HG03135 (cell line): ENCODE measurements around the gene HPD.
A peak's percentile ranks its signal among the peaks of the same experiment; 100 is the strongest.
"Not testable (repeated sequence)": the region's sequence is repeated elsewhere in the genome, so short reads cannot be mapped to it uniquely, and the experiment has no call there.

Experiments used
- ATAC-seq: cut with Tn5 transposase; IDR thresholded peaks from one replicate; pipeline ENCODE4 v1.9.1; 2021; ENCODE audit warnings: mild to moderate bottlenecking, moderate library complexity; ENCODE audit not compliant: unreplicated experiment

Gene HPD

GRCh38 chr12:121858662-121859572 is at the start of gene HPD:
Gene HPD, minus strand, starts transcription at chr12:121858859. Its CDS starts 36 bp downstream, at chr12:121858823.
- no peak for ATAC-seq

- ATAC-seq, result no peak
Observed at GRCh38 chr12:121905746-121906145, 47.1 kb upstream of the HPD start.

- no peak for ATAC-seq
Observed at GRCh38 chr12:121903202-121903601, 44.5 kb upstream of the HPD start.

- no peak for ATAC-seq
Observed at GRCh38 chr12:121899590-121899989, 40.9 kb upstream of the HPD start.

- no peak for ATAC-seq
Observed at GRCh38 chr12:121898287-121898686, 39.6 kb upstream of the HPD start.

- ATAC-seq, result no peak
Observed at GRCh38 chr12:121894633-121895032, 36.0 kb upstream of the HPD start.

- ATAC-seq, result no peak
Observed at GRCh38 chr12:121893961-121894460, 35.4 kb upstream of the HPD start.

- ATAC-seq, result no peak
Observed at GRCh38 chr12:121892673-121893561, 34.3 kb upstream of the HPD start.

GRCh38 chr12:121889661-121890060 is 31.0 kb upstream of the HPD start:
- not testable (repeated sequence) for ATAC-seq

GRCh38 chr12:121889274-121889624 is 30.6 kb upstream of the HPD start:
- ATAC-seq, result no peak

GRCh38 chr12:121888478-121889273 is 30.0 kb upstream of the HPD start, which contains the start of gene PSMD9:
Gene PSMD9, plus strand, starts transcription at chr12:121888790. Its CDS starts 67 bp downstream, at chr12:121888857.
- ATAC-seq, result peak; percentile 91

GRCh38 chr12:121888083-121888477 is 29.4 kb upstream of the HPD start:
- ATAC-seq, result no peak

GRCh38 chr12:121885129-121885528 is 26.5 kb upstream of the HPD start:
- ATAC-seq, result not testable (repeated sequence)

- no peak for ATAC-seq
Observed at GRCh38 chr12:121883315-121883660, 24.6 kb upstream of the HPD start.

- not testable (repeated sequence) for ATAC-seq
Observed at GRCh38 chr12:121876080-121876447, 17.4 kb upstream of the HPD start.

- ATAC-seq, result no peak
Observed at GRCh38 chr12:121875582-121875981, 16.9 kb upstream of the HPD start.

- no peak for ATAC-seq
Observed at GRCh38 chr12:121874071-121874470, 15.4 kb upstream of the HPD start.

GRCh38 chr12:121873216-121873569 is 14.5 kb upstream of the HPD start:
- ATAC-seq, result no peak

- no peak for ATAC-seq
Observed at GRCh38 chr12:121872546-121873215, 14.0 kb upstream of the HPD start.

GRCh38 chr12:121871467-121871866 is 12.8 kb upstream of the HPD start:
- ATAC-seq, result no peak
